Esophagus squamous epithelium (tissue), 4 donors: ENCODE data around the gene OR13J1.

Source experiments
- POLR2A ChIP-seq, 4 donors: fragments of 450-650 bp; IDR thresholded peaks; one replicate each; pipeline ENCODE4 v1.6.1; 2017; ENCODE audit warnings: antibody characterized with exemption in 4 of 4, mild to moderate bottlenecking in 4 of 4, moderate library complexity in 3 of 4
- TF ChIP-seq, protein P1 (sequence below), 6 experiments: fragments of 450-650 bp in 4 of 6; fragments of 200-600 bp in 2 of 6; sonication (generic) in 2 of 6; IDR thresholded peaks; one replicate each; pipeline ENCODE4 v1.5.1; 2016 to 2019; ENCODE audit warnings: antibody characterized with exemption in 6 of 6, mild to moderate bottlenecking in 4 of 6, moderate library complexity in 4 of 6

GRCh38 chr9:35909274-35909673, 39.1 kb upstream of the OR13J1 start, which contains the start of gene SPAAR:
- TF ChIP-seq, protein P1, sequence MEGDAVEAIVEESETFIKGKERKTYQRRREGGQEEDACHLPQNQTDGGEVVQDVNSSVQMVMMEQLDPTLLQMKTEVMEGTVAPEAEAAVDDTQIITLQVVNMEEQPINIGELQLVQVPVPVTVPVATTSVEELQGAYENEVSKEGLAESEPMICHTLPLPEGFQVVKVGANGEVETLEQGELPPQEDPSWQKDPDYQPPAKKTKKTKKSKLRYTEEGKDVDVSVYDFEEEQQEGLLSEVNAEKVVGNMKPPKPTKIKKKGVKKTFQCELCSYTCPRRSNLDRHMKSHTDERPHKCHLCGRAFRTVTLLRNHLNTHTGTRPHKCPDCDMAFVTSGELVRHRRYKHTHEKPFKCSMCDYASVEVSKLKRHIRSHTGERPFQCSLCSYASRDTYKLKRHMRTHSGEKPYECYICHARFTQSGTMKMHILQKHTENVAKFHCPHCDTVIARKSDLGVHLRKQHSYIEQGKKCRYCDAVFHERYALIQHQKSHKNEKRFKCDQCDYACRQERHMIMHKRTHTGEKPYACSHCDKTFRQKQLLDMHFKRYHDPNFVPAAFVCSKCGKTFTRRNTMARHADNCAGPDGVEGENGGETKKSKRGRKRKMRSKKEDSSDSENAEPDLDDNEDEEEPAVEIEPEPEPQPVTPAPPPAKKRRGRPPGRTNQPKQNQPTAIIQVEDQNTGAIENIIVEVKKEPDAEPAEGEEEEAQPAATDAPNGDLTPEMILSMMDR (IDR thresholded peaks at IDR 0.05), result no peak
- TF ChIP-seq POLR2A (IDR thresholded peaks at IDR 0.05), result no peak
